Activated CD8-positive, alpha-beta memory T cell treated with anti-CD3 and anti-CD28 coated beads for 48 hours (primary cell): ENCODE measurements around the gene FAR1.

Experiments
- DNase-seq, 3 experiments: peaks; one replicate each; pipeline ENCODE4 v3.0.0-alpha.2; 2020; ENCODE audit warnings: low read depth in 2 of 3, low spot score in 2 of 3

FAR1 gene

DNA sequence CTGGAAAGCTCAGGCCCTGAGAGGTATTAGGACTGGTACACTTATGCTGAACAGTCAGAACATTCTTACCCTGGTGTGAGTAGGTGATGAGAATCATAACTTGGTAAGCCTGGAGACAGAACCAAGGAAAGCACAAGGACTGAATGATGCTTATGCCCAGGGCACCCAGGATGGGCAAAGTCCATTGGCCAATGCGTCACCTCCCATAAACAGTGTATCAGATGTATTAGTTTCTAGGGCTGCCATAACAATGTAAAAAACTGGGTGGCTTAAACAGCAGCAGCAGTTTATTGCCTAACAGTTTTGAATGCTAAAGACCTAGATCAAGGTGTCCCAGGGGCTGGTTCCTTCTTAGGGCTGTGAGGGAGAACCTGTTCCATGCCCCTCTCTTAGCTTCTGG lies 107.0 kb downstream of the FAR1 start:
- no peak for DNase-seq

DNA sequence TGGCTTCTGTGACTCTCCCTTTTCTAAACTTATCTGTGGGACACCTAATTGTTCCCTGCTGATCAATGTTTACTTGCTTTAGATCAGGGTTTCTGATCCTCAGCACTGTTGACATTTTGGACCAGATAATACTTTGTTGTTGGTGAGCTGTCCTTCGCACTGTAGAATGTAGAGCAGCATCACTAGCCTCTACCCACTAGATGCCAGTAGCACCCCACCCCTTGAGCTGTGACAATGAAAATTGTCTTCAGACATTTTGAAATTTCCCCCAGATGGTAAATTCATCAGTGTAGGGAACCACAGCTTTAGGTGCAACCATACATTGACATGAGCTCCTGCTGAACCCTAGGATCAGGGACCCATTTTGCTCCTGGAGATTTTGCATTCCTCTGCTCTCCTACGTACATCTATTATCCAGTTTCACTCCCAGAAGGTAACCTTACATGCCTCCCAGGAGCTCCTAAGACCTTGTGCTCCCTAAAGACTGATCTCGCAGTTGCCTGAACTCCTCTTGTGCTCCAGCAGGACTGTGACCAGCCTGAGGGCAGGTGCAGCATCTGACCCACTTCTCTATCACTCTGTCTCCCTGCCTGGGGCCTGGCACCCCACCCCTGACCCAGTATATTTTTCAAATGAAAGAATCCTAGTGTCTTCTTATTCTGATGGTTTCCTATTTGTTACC lies 107.8 kb downstream of the FAR1 start:
- DNase-seq: no peak

GRCh38 chr11:13777341-13777985 lies 109.0 kb downstream of the FAR1 start:
- DNase-seq: no peak

GRCh38 chr11:13778345-13778744 lies 109.9 kb downstream of the FAR1 start:
- no peak for DNase-seq

GRCh38 chr11:13781153-13781552 lies 112.7 kb downstream of the FAR1 start:
- no peak for DNase-seq
